Endodermal cell (in vitro differentiated cells): ENCODE results near the gene UHRF1. TPM values are rescaled to one million over a fixed set of nuclear protein-coding genes. Genes with fewer than 3 reads are reported as not detected.

Experiments used
- DNase-seq: peaks from one replicate; pipeline ENCODE4 v3.0.0-alpha.2; 2017
- H3K27ac ChIP-seq: 2 replicates; pipeline ENCODE4 v1.5.1; 2013; ENCODE audit warnings: mild to moderate bottlenecking, low read depth, low read length, moderate library complexity
- H3K27me3 ChIP-seq: 2 replicates; pipeline ENCODE4 v1.6.1; 2013; ENCODE audit warnings: mild to moderate bottlenecking, low read length, moderate library complexity; ENCODE audit not compliant: insufficient read depth, control insufficient read depth, poor library complexity, severe bottlenecking
- H3K36me3 ChIP-seq: 2 replicates; pipeline ENCODE4 v1.7.0; 2013; ENCODE audit warnings: mild to moderate bottlenecking, low read length, moderate library complexity; ENCODE audit not compliant: control insufficient read depth, insufficient read depth
- H3K4me1 ChIP-seq: one replicate; pipeline ENCODE4 v1.7.0; 2013; ENCODE audit warnings: low read length; ENCODE audit not compliant: control insufficient read depth, insufficient read depth
- H3K4me3 ChIP-seq: 2 replicates; pipeline ENCODE4 v1.5.1; 2013; ENCODE audit warnings: mild to moderate bottlenecking, low read length, moderate library complexity
- H3K9ac ChIP-seq: 2 replicates; pipeline ENCODE4 v1.6.1; 2013; ENCODE audit warnings: mild to moderate bottlenecking, low read length, moderate library complexity; ENCODE audit not compliant: poor library complexity, severe bottlenecking; ENCODE audit errors: extremely low read depth
- H3K9me3 ChIP-seq: 2 replicates; pipeline ENCODE4 v1.6.1; 2013; ENCODE audit warnings: mild to moderate bottlenecking, low read length, moderate library complexity; ENCODE audit not compliant: control insufficient read depth
- H3K27ac Mint-ChIP-seq: 2 replicates; pipeline ENCODE4 v1.8.0; 2020; ENCODE audit warnings: mixed read lengths
- H3K27me3 Mint-ChIP-seq: 2 replicates; pipeline ENCODE4 v1.8.0; 2021; ENCODE audit warnings: mild to moderate bottlenecking, mixed read lengths; ENCODE audit not compliant: insufficient read depth
- H3K36me3 Mint-ChIP-seq: 2 replicates; pipeline ENCODE4 v1.8.0; 2020; ENCODE audit warnings: low read depth, mixed read lengths
- H3K4me1 Mint-ChIP-seq: 2 replicates; pipeline ENCODE4 v1.8.0; 2020; ENCODE audit warnings: mixed read lengths
- H3K4me3 Mint-ChIP-seq: 2 replicates; pipeline ENCODE4 v1.8.0; 2020; ENCODE audit warnings: mild to moderate bottlenecking, moderate library complexity, mixed read lengths
- H3K9me3 Mint-ChIP-seq: 2 replicates; pipeline ENCODE4 v1.8.0; 2020; ENCODE audit warnings: mild to moderate bottlenecking, mixed read lengths
- WGBS, 2 experiments: methylation state at CpG; one replicate each; pipeline versions ENCODE4 v1.1.5 to v1.1.7; 2013; ENCODE audit warnings: missing lambda C conversion rate in 2 of 2, mixed read lengths in 1 of 2; ENCODE audit not compliant: insufficient coverage in 1 of 2, insufficient read length in 1 of 2; 5-methylcytosine and 5-hydroxymethylcytosine counted together
- total RNA-seq, 2 donors: library from RNA; stranded (reverse); fragmentation: NEBNext Ultra II Directional in 1 of 2; extraction: Animal tissue kit (Norgen Biotek cat#: 25700) in 1 of 2; gene quantifications; 2 replicates in 1 of 2; 3 replicates in 1 of 2; pipeline ENCODE4 v1.2.1, GENCODE V29; 2021
- TF ChIP-seq, protein P1 (sequence below): fragments of 200-600 bp; sonication (generic); conservative IDR thresholded peaks from 2 replicates; pipeline ENCODE4 v1.5.0; 2021; ENCODE audit warnings: antibody characterized with exemption, mild to moderate bottlenecking

UHRF1 gene
- total RNA-seq, 2 donors from 2014 or later: 54.6 to 59.4 TPM

DNA sequence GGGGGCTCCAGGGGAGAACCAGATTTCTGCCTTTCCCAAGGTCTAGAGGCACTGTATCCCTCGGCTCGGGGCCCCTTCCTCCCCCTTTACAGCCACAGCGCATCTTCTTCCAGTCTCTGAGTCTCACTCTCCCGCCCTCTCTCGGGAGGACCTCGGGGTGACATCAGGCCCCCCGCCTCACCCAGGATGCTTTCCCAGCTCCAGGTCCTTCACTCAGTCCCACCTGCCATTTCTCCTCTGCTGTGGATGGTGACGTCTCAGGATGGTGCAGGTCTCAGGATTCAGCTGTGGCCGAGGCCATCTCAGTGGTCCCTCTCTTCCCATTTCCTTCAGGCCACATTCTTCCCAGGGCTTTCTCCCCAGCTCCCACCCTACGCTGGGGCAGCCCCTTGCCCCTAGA is 46.0 kb downstream of the UHRF1 start:
- no peak overlapping the region for H3K4me3 Mint-ChIP-seq
- peaks cover 36% of the 10 kb centered on the region for H3K36me3 ChIP-seq
- no peak overlapping the region for H3K27ac Mint-ChIP-seq
- TF ChIP-seq, protein P1, sequence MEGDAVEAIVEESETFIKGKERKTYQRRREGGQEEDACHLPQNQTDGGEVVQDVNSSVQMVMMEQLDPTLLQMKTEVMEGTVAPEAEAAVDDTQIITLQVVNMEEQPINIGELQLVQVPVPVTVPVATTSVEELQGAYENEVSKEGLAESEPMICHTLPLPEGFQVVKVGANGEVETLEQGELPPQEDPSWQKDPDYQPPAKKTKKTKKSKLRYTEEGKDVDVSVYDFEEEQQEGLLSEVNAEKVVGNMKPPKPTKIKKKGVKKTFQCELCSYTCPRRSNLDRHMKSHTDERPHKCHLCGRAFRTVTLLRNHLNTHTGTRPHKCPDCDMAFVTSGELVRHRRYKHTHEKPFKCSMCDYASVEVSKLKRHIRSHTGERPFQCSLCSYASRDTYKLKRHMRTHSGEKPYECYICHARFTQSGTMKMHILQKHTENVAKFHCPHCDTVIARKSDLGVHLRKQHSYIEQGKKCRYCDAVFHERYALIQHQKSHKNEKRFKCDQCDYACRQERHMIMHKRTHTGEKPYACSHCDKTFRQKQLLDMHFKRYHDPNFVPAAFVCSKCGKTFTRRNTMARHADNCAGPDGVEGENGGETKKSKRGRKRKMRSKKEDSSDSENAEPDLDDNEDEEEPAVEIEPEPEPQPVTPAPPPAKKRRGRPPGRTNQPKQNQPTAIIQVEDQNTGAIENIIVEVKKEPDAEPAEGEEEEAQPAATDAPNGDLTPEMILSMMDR: no peak
- H3K4me3 ChIP-seq: no peak overlapping the region
- H3K4me1 Mint-ChIP-seq: no peaks in the 10 kb centered on the region
- H3K27me3 ChIP-seq: no peaks in the 10 kb centered on the region
- peaks cover 66% of the 10 kb centered on the region for H3K36me3 Mint-ChIP-seq
- 88 to 94% methylated on average over 8 to 10 of the region's 10 CpGs for WGBS, 2 experiments
- H3K4me1 ChIP-seq: no peaks in the 10 kb centered on the region
- no peak overlapping the region for H3K9ac ChIP-seq
- no peak for DNase-seq
- H3K27ac ChIP-seq: no peak overlapping the region
- H3K27me3 Mint-ChIP-seq: no peaks in the 10 kb centered on the region
- H3K9me3 Mint-ChIP-seq: no peaks in the 10 kb centered on the region
- no peaks in the 10 kb centered on the region for H3K9me3 ChIP-seq

GRCh38 chr19:4957981-4958380 is 48.7 kb downstream of the UHRF1 start:
- Mint-ChIP-seq H3K4me3 (no peak overlapping the region), H3K4me1 (no peaks in the 10 kb centered on the region), H3K9me3 (no peaks in the 10 kb centered on the region), H3K36me3 (peaks cover 59% of the 10 kb centered on the region), H3K27me3 (no peaks in the 10 kb centered on the region), H3K27ac (no peak overlapping the region)
- DNase-seq: no peak
- Histone ChIP-seq H3K4me1 (no peaks in the 10 kb centered on the region), H3K4me3 (no peak overlapping the region), H3K9ac (no peak overlapping the region), H3K9me3 (no peaks in the 10 kb centered on the region), H3K27me3 (no peaks in the 10 kb centered on the region), H3K27ac (no peak overlapping the region), H3K36me3 (peaks cover 36% of the 10 kb centered on the region)
- WGBS, 2 experiments: 93 to 98% methylated on average over 5 to 8 of the region's 8 CpGs
- TF ChIP-seq, protein P1: no peak

- no peak for DNase-seq
- peaks cover 27% of the 10 kb centered on the region for H3K36me3 ChIP-seq
- H3K4me3 Mint-ChIP-seq: no peak overlapping the region
- no peaks in the 10 kb centered on the region for H3K4me1 ChIP-seq
- no peaks in the 10 kb centered on the region for H3K27me3 ChIP-seq
- H3K9me3 Mint-ChIP-seq: peaks cover 4% of the 10 kb centered on the region
- no peak overlapping the region for H3K27ac Mint-ChIP-seq
- H3K27me3 Mint-ChIP-seq: no peaks in the 10 kb centered on the region
- TF ChIP-seq, protein P1: no peak
- 97 to 98% methylated on average over 7 of the region's 7 CpGs for WGBS, 2 experiments
- H3K4me1 Mint-ChIP-seq: no peaks in the 10 kb centered on the region
- no peak overlapping the region for H3K4me3 ChIP-seq
- H3K27ac ChIP-seq: no peak overlapping the region
- peaks cover 44% of the 10 kb centered on the region for H3K36me3 Mint-ChIP-seq
- H3K9ac ChIP-seq: no peak overlapping the region
- no peaks in the 10 kb centered on the region for H3K9me3 ChIP-seq
Observed at GRCh38 chr19:4962085-4962619, 52.9 kb downstream of the UHRF1 start.
